OCI-LY3 (cell line): ENCODE data around the gene TMX1.

Experiments
- H2AFZ ChIP-seq: fragments of 200-600, 300-600 bp; shearing (Covaris generic); 2 replicates; pipeline ENCODE4 v1.6.0; 2014; ENCODE audit warnings: antibody characterized with exemption, low read depth, low read length
- H3K27ac ChIP-seq: fragments of 200-600, 300-600 bp; sonication (generic); 2 replicates; pipeline ENCODE4 v1.5.1; 2014; ENCODE audit warnings: mild to moderate bottlenecking, low read length, moderate library complexity, mixed read lengths
- H3K27me3 ChIP-seq: fragments of 200-600, 300-600 bp; sonication (generic); 2 replicates; pipeline ENCODE4 v1.6.1; 2014; ENCODE audit warnings: low read depth, low read length, mixed read lengths
- H3K36me3 ChIP-seq: fragments of 200-600, 300-600 bp; sonication (generic); replicated peaks from 2 replicates; pipeline ENCODE3; 2014; ENCODE audit warnings: low read depth, low read length, mixed read lengths
- H3K4me1 ChIP-seq: fragments of 300-600, 200-600 bp; sonication (generic); 2 replicates; pipeline ENCODE4 v1.6.1; 2014; ENCODE audit warnings: low read length, mixed read lengths
- H3K4me2 ChIP-seq: fragments of 200-600, 300-600 bp; sonication (generic); 2 replicates; pipeline ENCODE4 v1.6.1; 2014; ENCODE audit warnings: low read length, mixed read lengths
- H3K4me3 ChIP-seq: fragments of 300-600, 200-600 bp; sonication (generic); 2 replicates; pipeline ENCODE4 v1.5.1; 2014; ENCODE audit warnings: antibody characterized with exemption, mild to moderate bottlenecking, low read length, moderate library complexity
- H3K79me2 ChIP-seq: fragments of 300-600, 200-600 bp; shearing (Covaris generic); 2 replicates; pipeline ENCODE4 v1.6.1; 2014; ENCODE audit warnings: mild to moderate bottlenecking, low read length, mixed read lengths
- H3K9ac ChIP-seq: fragments of 300-600, 200-600 bp; shearing (Covaris generic); 2 replicates; pipeline ENCODE4 v1.6.0; 2014; ENCODE audit warnings: mild to moderate bottlenecking, low read length, moderate library complexity
- H3K9me3 ChIP-seq: fragments of 200-600, 300-600 bp; shearing (Covaris generic); 2 replicates; pipeline ENCODE4 v1.6.1; 2014; ENCODE audit warnings: low read length, mixed read lengths; ENCODE audit not compliant: insufficient read depth
- H4K20me1 ChIP-seq: fragments of 200-600, 300-600 bp; sonication (generic); 2 replicates; pipeline ENCODE4 v1.6.1; 2016; ENCODE audit warnings: low read length, mixed read lengths; ENCODE audit not compliant: insufficient read depth
- CTCF ChIP-seq: fragments of 200-600, 300-600 bp; sonication (generic); IDR thresholded peaks from 2 replicates; pipeline ENCODE4 v1.5.1; 2014; ENCODE audit warnings: antibody characterized with exemption, low read length, low read depth
- EZH2phosphoT487 ChIP-seq: fragments of 200-600 bp; shearing (Covaris generic); IDR thresholded peaks from 2 replicates; pipeline ENCODE4 v1.6.1; 2018; ENCODE audit warnings: antibody characterized with exemption, mixed run types, low read depth

The TMX1 gene

GRCh38 chr14:51283402-51284085 lies 43.5 kb downstream of the TMX1 start:
- H3K27me3 ChIP-seq, result no peaks in the 10 kb centered on the region
- no peak overlapping the region for H3K4me2 ChIP-seq

DNA sequence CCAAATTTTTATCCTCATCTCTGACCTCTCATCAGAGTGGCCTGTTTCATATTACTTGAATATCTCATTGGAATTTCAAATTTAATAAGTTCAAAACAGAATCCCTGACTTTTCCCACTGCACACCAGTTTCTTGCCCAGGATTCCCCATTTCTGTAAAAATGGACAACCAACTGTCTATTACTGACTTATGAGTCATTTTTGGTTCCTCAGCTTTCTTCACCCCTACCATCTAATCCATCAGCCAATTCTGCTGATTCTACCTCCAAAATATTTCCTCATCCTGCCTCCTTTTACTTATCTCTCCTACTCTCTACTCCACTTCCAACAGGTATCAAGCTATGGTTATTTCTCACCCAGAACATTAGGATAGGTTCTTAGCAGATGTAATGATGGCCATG lies 44.2 kb downstream of the TMX1 start:
- no peaks in the 10 kb centered on the region for H4K20me1 ChIP-seq
- H3K36me3 ChIP-seq, result peaks cover 6% of the 10 kb centered on the region
- no peak overlapping the region for H3K4me3 ChIP-seq
- H3K27ac ChIP-seq, result no peak overlapping the region
- peaks cover 9% of the 10 kb centered on the region; the same call in 1 of the 2 replicates for H3K4me1 ChIP-seq
- H3K9ac ChIP-seq, result no peak overlapping the region
- no peaks in the 10 kb centered on the region for H3K9me3 ChIP-seq
- TF ChIP-seq CTCF (no peak), EZH2phosphoT487 (no peak)
- H3K27me3 ChIP-seq, result no peaks in the 10 kb centered on the region
- H3K79me2 ChIP-seq, result no peaks in the 10 kb centered on the region
- H3K4me2 ChIP-seq, result no peak overlapping the region
- no peak overlapping the region for H2AFZ ChIP-seq

More at GRCh38 chr14:51283402-51284085, 43.5 kb downstream of the TMX1 start:
- H3K4me3 ChIP-seq, result no peak overlapping the region
- H3K4me1 ChIP-seq, result peaks cover 9% of the 10 kb centered on the region; the same call in 1 of the 2 replicates
- H3K9me3 ChIP-seq, result no peaks in the 10 kb centered on the region
- no peak overlapping the region for H3K9ac ChIP-seq
- no peak for TF ChIP-seq EZH2phosphoT487
- peak; percentile 77 for TF ChIP-seq CTCF
- H3K27ac ChIP-seq, result no peak overlapping the region
- no peaks in the 10 kb centered on the region for H4K20me1 ChIP-seq
- H3K79me2 ChIP-seq, result no peaks in the 10 kb centered on the region
- peaks cover 6% of the 10 kb centered on the region for H3K36me3 ChIP-seq
- no peak overlapping the region for H2AFZ ChIP-seq

GRCh38 chr14:51285120-51285519 lies 45.1 kb downstream of the TMX1 start:
- Histone ChIP-seq H3K4me2 (no peak overlapping the region), H3K36me3 (peaks cover 11% of the 10 kb centered on the region), H2AFZ (no peak overlapping the region), H3K9ac (no peak overlapping the region), H4K20me1 (no peaks in the 10 kb centered on the region), H3K4me1 (peaks cover 9% of the 10 kb centered on the region; the same call in 1 of the 2 replicates), H3K9me3 (no peaks in the 10 kb centered on the region), H3K79me2 (no peaks in the 10 kb centered on the region), H3K4me3 (no peak overlapping the region), H3K27ac (no peak overlapping the region), H3K27me3 (no peaks in the 10 kb centered on the region)
- no peak for TF ChIP-seq EZH2phosphoT487
- no peak for TF ChIP-seq CTCF

- Histone ChIP-seq H3K9me3 (no peaks in the 10 kb centered on the region), H3K4me3 (no peak overlapping the region), H3K36me3 (peaks cover 14% of the 10 kb centered on the region), H3K79me2 (no peaks in the 10 kb centered on the region), H2AFZ (no peak overlapping the region), H3K4me2 (no peak overlapping the region), H3K27ac (no peak overlapping the region), H3K4me1 (peaks cover 9% of the 10 kb centered on the region), H3K9ac (no peak overlapping the region), H3K27me3 (no peaks in the 10 kb centered on the region), H4K20me1 (no peaks in the 10 kb centered on the region)
- TF ChIP-seq CTCF (no peak), EZH2phosphoT487 (no peak)
These were observed 49.1 kb downstream of the TMX1 start for GRCh38 chr14:51289169-51289568.
